Osteocyte (in vitro differentiated cells): ENCODE results near the gene ZSWIM8. TPM values are rescaled to one million over a fixed set of nuclear protein-coding genes. Genes with fewer than 3 reads are reported as not detected.
"Not testable (repeated sequence)": the region's sequence is repeated elsewhere in the genome, so short reads cannot be mapped to it uniquely, and the experiment has no call there.

Source experiments
- DNase-seq: peaks from one replicate; pipeline ENCODE4 v3.0.0; 2021; ENCODE audit warnings: mixed read lengths; ENCODE audit not compliant: unreplicated experiment; ENCODE audit errors: extremely low spot score
- H3K27ac Mint-ChIP-seq: one replicate; pipeline ENCODE4 v1.8.0; 2021; ENCODE audit warnings: mild to moderate bottlenecking, mixed read lengths; ENCODE audit not compliant: unreplicated experiment
- H3K27me3 Mint-ChIP-seq: one replicate; pipeline ENCODE4 v1.8.0; 2021; ENCODE audit warnings: mixed read lengths; ENCODE audit not compliant: unreplicated experiment
- H3K36me3 Mint-ChIP-seq: one replicate; pipeline ENCODE4 v1.8.0; 2021; ENCODE audit warnings: mixed read lengths; ENCODE audit not compliant: unreplicated experiment
- H3K4me1 Mint-ChIP-seq: one replicate; pipeline ENCODE4 v1.8.0; 2021; ENCODE audit warnings: mixed read lengths; ENCODE audit not compliant: unreplicated experiment
- H3K4me3 Mint-ChIP-seq: one replicate; pipeline ENCODE4 v1.8.0; 2021; ENCODE audit warnings: mild to moderate bottlenecking, moderate library complexity, mixed read lengths; ENCODE audit not compliant: unreplicated experiment
- H3K9me3 Mint-ChIP-seq: one replicate; pipeline ENCODE4 v1.8.0; 2021; ENCODE audit warnings: mixed read lengths; ENCODE audit not compliant: unreplicated experiment
- CTCF ChIP-seq: fragments of 200-600 bp; sonication (generic); IDR thresholded peaks from 2 replicates; pipeline ENCODE4 v1.5.0; 2021; ENCODE audit warnings: antibody characterized with exemption, mild to moderate bottlenecking, moderate library complexity
- total RNA-seq: library from RNA; stranded (reverse); gene quantifications from 2 replicates; pipeline ENCODE4 v1.2.1, GENCODE V29; 2021

The ZSWIM8 gene
- total RNA-seq, 1 donor from 2014 or later: 186 TPM

- Mint-ChIP-seq H3K4me3 (no peak overlapping the region), H3K36me3 (peaks cover 32% of the 10 kb centered on the region), H3K27me3 (no peaks in the 10 kb centered on the region), H3K4me1 (peaks cover 27% of the 10 kb centered on the region), H3K9me3 (no peaks in the 10 kb centered on the region), H3K27ac (no peak overlapping the region)
- no peak for TF ChIP-seq CTCF
- no peak for DNase-seq
Measured at GRCh38 chr10:73788864-73789658, 3.7 kb downstream of the ZSWIM8 start.

DNA sequence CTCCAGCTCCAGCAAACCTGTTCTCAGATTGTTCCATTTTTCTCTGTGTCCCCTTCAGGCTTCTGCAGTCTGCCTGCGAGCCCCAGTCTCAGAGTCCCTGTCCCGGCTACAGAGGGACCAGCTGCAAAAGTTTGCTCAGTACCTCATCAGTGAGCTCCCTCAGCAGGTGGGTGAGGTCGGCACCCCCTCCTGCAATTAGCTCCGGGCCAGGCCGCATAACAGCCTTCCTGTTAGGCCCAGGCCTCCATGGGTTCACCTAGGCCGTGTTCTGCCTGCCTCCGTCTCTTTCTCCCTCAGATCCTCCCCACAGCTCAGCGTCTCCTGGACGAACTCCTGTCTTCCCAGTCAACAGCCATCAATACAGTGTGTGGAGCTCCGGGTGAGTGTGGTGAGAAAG, 4.3 kb downstream of the ZSWIM8 start:
- peaks cover 37% of the 10 kb centered on the region for H3K36me3 Mint-ChIP-seq
- H3K4me1 Mint-ChIP-seq: peaks cover 24% of the 10 kb centered on the region
- H3K4me3 Mint-ChIP-seq: no peak overlapping the region
- no peaks in the 10 kb centered on the region for H3K9me3 Mint-ChIP-seq
- no peak for DNase-seq
- H3K27me3 Mint-ChIP-seq: no peaks in the 10 kb centered on the region
- TF ChIP-seq CTCF: no peak
- no peak overlapping the region for H3K27ac Mint-ChIP-seq

GRCh38 chr10:73790886-73791625, 5.7 kb downstream of the ZSWIM8 start:
- Mint-ChIP-seq H3K4me1 (peaks cover 17% of the 10 kb centered on the region), H3K36me3 (peaks cover 44% of the 10 kb centered on the region), H3K4me3 (no peak overlapping the region), H3K27me3 (no peaks in the 10 kb centered on the region), H3K27ac (no peak overlapping the region), H3K9me3 (no peaks in the 10 kb centered on the region)
- no peak for TF ChIP-seq CTCF
- no peak for DNase-seq

- peaks cover 46% of the 10 kb centered on the region for H3K36me3 Mint-ChIP-seq
- H3K4me1 Mint-ChIP-seq: peaks cover 10% of the 10 kb centered on the region
- DNase-seq: no peak
- H3K27ac Mint-ChIP-seq: no peak overlapping the region
- no peaks in the 10 kb centered on the region for H3K27me3 Mint-ChIP-seq
- no peaks in the 10 kb centered on the region for H3K9me3 Mint-ChIP-seq
- no peak overlapping the region for H3K4me3 Mint-ChIP-seq
- TF ChIP-seq CTCF: no peak
Measured at GRCh38 chr10:73791871-73792400, 6.5 kb downstream of the ZSWIM8 start.

DNA sequence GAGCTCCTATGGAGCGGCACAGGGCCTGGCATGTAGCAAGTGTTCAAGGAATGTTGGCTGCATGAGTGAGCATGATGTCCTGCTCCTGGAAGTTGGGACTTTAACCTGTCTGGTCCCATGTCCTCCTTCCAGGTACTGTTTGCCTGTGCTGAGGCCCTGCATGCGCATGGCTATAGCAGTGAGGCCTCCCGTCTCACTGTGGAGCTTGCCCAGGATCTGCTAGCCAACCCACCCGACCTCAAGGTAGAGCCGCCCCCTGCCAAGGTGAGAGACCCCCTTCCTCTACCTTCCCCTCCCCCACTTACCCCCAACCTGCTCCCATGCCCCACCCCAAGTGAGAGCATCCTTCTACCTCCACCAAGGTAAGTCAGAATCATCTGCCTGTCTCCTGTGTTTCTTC, 8.1 kb downstream of the ZSWIM8 start:
- DNase-seq: no peak
- no peak overlapping the region for H3K4me3 Mint-ChIP-seq
- H3K27ac Mint-ChIP-seq: no peak overlapping the region
- peaks cover 58% of the 10 kb centered on the region for H3K36me3 Mint-ChIP-seq
- H3K4me1 Mint-ChIP-seq: no peaks in the 10 kb centered on the region
- TF ChIP-seq CTCF: no peak
- no peaks in the 10 kb centered on the region for H3K27me3 Mint-ChIP-seq
- no peaks in the 10 kb centered on the region for H3K9me3 Mint-ChIP-seq

GRCh38 chr10:73795491-73795890, 10.1 kb downstream of the ZSWIM8 start:
- not testable (repeated sequence) for H3K4me3 Mint-ChIP-seq, H3K27me3 Mint-ChIP-seq, H3K4me1 Mint-ChIP-seq, DNase-seq, H3K9me3 Mint-ChIP-seq, H3K27ac Mint-ChIP-seq
- H3K36me3 Mint-ChIP-seq: peaks cover 47% of the 10 kb centered on the region

GRCh38 chr10:73796035-73796434, 10.6 kb downstream of the ZSWIM8 start:
- not testable (repeated sequence) for H3K27ac Mint-ChIP-seq, H3K4me3 Mint-ChIP-seq, H3K9me3 Mint-ChIP-seq, H3K4me1 Mint-ChIP-seq, H3K27me3 Mint-ChIP-seq, DNase-seq
- H3K36me3 Mint-ChIP-seq: peaks cover 44% of the 10 kb centered on the region
